ENCODE results near the gene MYL5.

- TF ChIP-seq CTCF (IDR thresholded peaks at IDR 0.05) (no peak), POLR2A (IDR thresholded peaks at IDR 0.05) (no peak)
These were observed 12.2 kb upstream of the MYL5 start for GRCh38 chr4:661881-662761.
